ENCODE measurements around the gene ELN. TPM values are rescaled to one million over a fixed set of nuclear protein-coding genes. Genes with fewer than 3 reads are reported as not detected.

The ELN gene
- total and polyA plus RNA-seq, 2 of the 8 experiments (the other 6 are each of a cell fraction or from before 2014, with no cell fraction given), result 5.1 to 5.6 TPM

DNA sequence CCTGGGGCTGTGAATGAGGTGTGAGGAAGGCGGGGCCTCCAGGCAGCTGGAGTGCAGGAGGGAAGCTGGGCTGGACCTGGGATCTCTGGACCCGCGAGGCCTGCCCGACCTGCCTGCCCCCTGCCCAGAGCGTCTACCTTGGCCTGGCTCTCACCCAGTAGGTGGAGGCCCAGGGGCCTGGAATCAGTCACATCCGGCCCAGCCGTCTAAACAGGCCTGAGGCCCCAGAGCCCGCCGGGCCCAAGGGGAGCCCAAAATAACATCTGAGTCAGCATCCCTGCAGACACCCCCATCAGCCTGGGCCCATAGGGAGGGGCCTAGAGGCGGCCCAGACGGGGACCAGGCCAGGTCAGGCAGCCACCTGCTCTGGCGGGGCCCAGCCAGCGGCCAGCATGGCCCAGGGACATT is 15.1 kb upstream of the ELN start:
- Histone ChIP-seq H3K27me3 (replicated peaks in 1 of 4; ENCODE audit: control insufficient read depth in 3 of 4, extremely low read depth in 1 of 4, insufficient read depth in 3 of 4, low read length in 3 of 4) (no peaks in the 10 kb centered on the region), H3K4ac (replicated peaks; ENCODE audit: insufficient read length, low read depth, low read length) (no peak overlapping the region), H4K5ac (ENCODE audit: insufficient read length, low read depth, low read length) (no peak overlapping the region), H3K79me2 (ENCODE audit: control insufficient read depth in 1 of 2, insufficient read depth in 2 of 2, low read length in 2 of 2) (no peaks in the 10 kb centered on the region), H3K23ac (ENCODE audit: insufficient read length) (no peak overlapping the region), H2AK5ac (ENCODE audit: low read depth, low read length) (no peak overlapping the region), H4K20me1 (replicated peaks in 1 of 2; ENCODE audit: control insufficient read depth in 1 of 2, insufficient read depth in 2 of 2, low read length in 2 of 2) (peaks cover 0 to 3% of the 10 kb centered on the region in 2 experiments), H2BK12ac (ENCODE audit: low read depth, low read length) (no peak overlapping the region), H4K91ac (replicated peaks; ENCODE audit: insufficient read length, low read length) (no peak overlapping the region), H3K36me3 (ENCODE audit: control insufficient read depth in 2 of 4, insufficient read depth in 4 of 4, low read length in 3 of 4) (no peaks in the 10 kb centered on the region), H3K4me3 (ENCODE audit: extremely low read depth in 1 of 4, insufficient read depth in 2 of 4, low read depth in 3 of 4, low read length in 4 of 4) (no peak overlapping the region), H3K9ac (replicated peaks in 1 of 4; ENCODE audit: extremely low read depth in 1 of 4, low read depth in 3 of 4, low read length in 3 of 4) (no peak overlapping the region), H2BK120ac (replicated peaks; ENCODE audit: low read depth, low read length) (no peak overlapping the region), H3K14ac (ENCODE audit: insufficient read length) (no peak overlapping the region), H2BK20ac (ENCODE audit: low read length) (no peak overlapping the region), H3K4me1 (replicated peaks in 1 of 4; ENCODE audit: control insufficient read depth in 3 of 4, insufficient read depth in 4 of 4, low read length in 3 of 4) (no peaks in the 10 kb centered on the region), H3K79me1 (ENCODE audit: low read depth, low read length) (no peaks in the 10 kb centered on the region), H2BK15ac (ENCODE audit: low read length) (no peak overlapping the region), H3K27ac (ENCODE audit: low read depth, low read length) (no peak overlapping the region), H3K56ac (replicated peaks; ENCODE audit: insufficient read length, low read depth, low read length) (no peak overlapping the region), H3K23me2 (ENCODE audit: low read depth, low read length) (no peaks in the 10 kb centered on the region), H4K8ac (ENCODE audit: extremely low read depth, insufficient read depth, low read length) (no peak overlapping the region), H2AFZ (ENCODE audit: low read length) (no peak overlapping the region), H3K9me3 (ENCODE audit: insufficient read depth in 2 of 2, low read depth in 1 of 2, low read length in 1 of 2) (no peaks in the 10 kb centered on the region), H3K4me2 (ENCODE audit: insufficient read depth in 1 of 2, low read depth in 2 of 2, low read length in 2 of 2) (no peak overlapping the region), H2BK5ac (ENCODE audit: low read depth, low read length) (no peak overlapping the region), H3K18ac (ENCODE audit: extremely low read depth, low read length) (no peak overlapping the region)
- FAIRE-seq, result no peak
- DNase-seq (ENCODE audit: low read depth in 1 of 2, low spot score in 2 of 2), result no peak
- ChIA-PET CTCF (ENCODE audit: partially characterized antibody) (interaction anchor here (14.4 kb wide), 1 partner anchor 13 kb away, joined by 145 read pairs; the partner anchor contains the start of gene ELN), POLR2A (ENCODE audit: partially characterized antibody) (no interaction called here)
- 80% methylated on average over 13 of the region's 13 CpGs; no CpG with 5 or more reads in 1 of the 2 experiments for WGBS, 2 experiments (ENCODE audit: extremely low coverage in 1 of 2, insufficient coverage in 1 of 2, insufficient read length in 1 of 2, insufficient replicate concordance in 2 of 2, low coverage in 1 of 2, low lambda C conversion rate in 2 of 2, missing lambda C conversion rate in 1 of 2)
- TF ChIP-seq, protein P1, sequence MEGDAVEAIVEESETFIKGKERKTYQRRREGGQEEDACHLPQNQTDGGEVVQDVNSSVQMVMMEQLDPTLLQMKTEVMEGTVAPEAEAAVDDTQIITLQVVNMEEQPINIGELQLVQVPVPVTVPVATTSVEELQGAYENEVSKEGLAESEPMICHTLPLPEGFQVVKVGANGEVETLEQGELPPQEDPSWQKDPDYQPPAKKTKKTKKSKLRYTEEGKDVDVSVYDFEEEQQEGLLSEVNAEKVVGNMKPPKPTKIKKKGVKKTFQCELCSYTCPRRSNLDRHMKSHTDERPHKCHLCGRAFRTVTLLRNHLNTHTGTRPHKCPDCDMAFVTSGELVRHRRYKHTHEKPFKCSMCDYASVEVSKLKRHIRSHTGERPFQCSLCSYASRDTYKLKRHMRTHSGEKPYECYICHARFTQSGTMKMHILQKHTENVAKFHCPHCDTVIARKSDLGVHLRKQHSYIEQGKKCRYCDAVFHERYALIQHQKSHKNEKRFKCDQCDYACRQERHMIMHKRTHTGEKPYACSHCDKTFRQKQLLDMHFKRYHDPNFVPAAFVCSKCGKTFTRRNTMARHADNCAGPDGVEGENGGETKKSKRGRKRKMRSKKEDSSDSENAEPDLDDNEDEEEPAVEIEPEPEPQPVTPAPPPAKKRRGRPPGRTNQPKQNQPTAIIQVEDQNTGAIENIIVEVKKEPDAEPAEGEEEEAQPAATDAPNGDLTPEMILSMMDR (IDR thresholded peaks at IDR 0.05; ENCODE audit: control extremely low read depth in 1 of 3, insufficient read depth in 1 of 3, low read depth in 1 of 3, low read length in 3 of 3), result no peak
- TF ChIP-seq CREB1 (IDR thresholded peaks at IDR 0.05) (no peak), TAF7 (optimal IDR thresholded peaks at IDR 0.05; ENCODE audit: borderline replicate concordance, low read depth, low read length) (no peak), BACH1 (IDR thresholded peaks at IDR 0.05; ENCODE audit: low read length) (no peak), CHD1 (IDR thresholded peaks at IDR 0.05; ENCODE audit: low read depth, low read length) (no peak), TAF1 (IDR thresholded peaks at IDR 0.05; ENCODE audit: low read depth, low read length) (no peak), JUN (IDR thresholded peaks at IDR 0.05; ENCODE audit: low read depth, low read length) (no peak)
